Panc1 (cell line): ENCODE measurements around the gene ORM1. TPM values are rescaled to one million over a fixed set of nuclear protein-coding genes. Genes with fewer than 3 reads are reported as not detected.
A peak's percentile ranks its signal among the peaks of the same experiment; 100 is the strongest.

Source experiments
- ATAC-seq: fragments of 200-7000 bp; cut with Tn5 transposase; 2 replicates; pipeline ENCODE4 v1.9.1; 2020; ENCODE audit warnings: mild to moderate bottlenecking, moderate library complexity
- BruUV-seq: library from RNA; stranded (reverse); fragments of 400-500 nt; replicated peaks from 2 replicates; lab custom pipeline; 2021; lab: Mats Ljungman, UMichigan
- CTCF ChIA-PET: fragments of 300-600 bp; sonication (Branson Sonifier 250); formaldehyde crosslinking; loops from one replicate; lab custom pipeline; 2022; ENCODE audit warnings: antibody characterized with exemption; lab: Charles Lee
- POLR2A ChIA-PET: fragments of 300-600 bp; sonication (Branson Sonifier 250); formaldehyde crosslinking; loops from one replicate; lab custom pipeline; 2022; ENCODE audit warnings: antibody characterized with exemption; lab: Charles Lee
- DNase-seq: peaks from one replicate; pipeline ENCODE4 v3.0.0-alpha.2; 2010; ENCODE audit warnings: low read depth, low spot score
- H3K27ac ChIP-seq: 2 replicates; pipeline ENCODE4 v1.5.1; 2011; ENCODE audit warnings: mild to moderate bottlenecking, low read length, inconsistent platforms
- H3K27me3 ChIP-seq: fragments of 200-500 bp; sonication (Bioruptor generic); 2 replicates; pipeline ENCODE4 v1.6.0; 2014; ENCODE audit warnings: low read length, inconsistent platforms; ENCODE audit not compliant: control insufficient read depth, insufficient read depth
- H3K36me3 ChIP-seq: fragments of 200-500 bp; sonication (Bioruptor generic); 2 replicates; pipeline ENCODE4 v1.5.1; 2014; ENCODE audit warnings: inconsistent platforms, mild to moderate bottlenecking, low read length, moderate library complexity; ENCODE audit not compliant: control insufficient read depth, insufficient read depth
- H3K4me1 ChIP-seq: 2 replicates; pipeline ENCODE4 v1.5.1; 2011; ENCODE audit warnings: inconsistent platforms, mild to moderate bottlenecking, low read length, moderate library complexity; ENCODE audit not compliant: control insufficient read depth, insufficient read depth
- H3K4me3 ChIP-seq, 2 experiments: 2 replicates each; pipeline ENCODE4 v1.5.1; 2011 to 2012; ENCODE audit warnings: low read depth in 2 of 2, low read length in 2 of 2, mild to moderate bottlenecking in 2 of 2, inconsistent platforms in 1 of 2, moderate library complexity in 1 of 2
- H3K9me3 ChIP-seq: fragments of 200-500 bp; sonication (Bioruptor generic); 2 replicates; pipeline ENCODE4 v1.5.1; 2014; ENCODE audit warnings: low read depth, mild to moderate bottlenecking, inconsistent platforms, low read length, moderate library complexity; ENCODE audit not compliant: control insufficient read depth, insufficient read depth
- CTCF ChIP-seq: fragments of 450-650 bp; IDR thresholded peaks from 2 replicates; pipeline ENCODE4 v1.5.1; 2017; ENCODE audit warnings: mild to moderate bottlenecking
- POLR2AphosphoS5 ChIP-seq: IDR thresholded peaks from 2 replicates; pipeline ENCODE4 v1.6.1; 2012; ENCODE audit warnings: mild to moderate bottlenecking, low read depth, low read length, moderate library complexity
- REST ChIP-seq, 2 experiments: IDR thresholded peaks; 2 replicates each; pipeline ENCODE4 v1.6.1; 2011 to 2012; ENCODE audit warnings: low read depth in 2 of 2, control low read depth in 1 of 2, low read length in 1 of 2, mild to moderate bottlenecking in 1 of 2, moderate library complexity in 1 of 2; ENCODE audit not compliant: insufficient read depth in 1 of 2
- SIN3A ChIP-seq: IDR thresholded peaks from 2 replicates; pipeline ENCODE4 v1.6.1; 2012; ENCODE audit warnings: low read depth, mild to moderate bottlenecking, low read length, moderate library complexity, borderline replicate concordance; ENCODE audit not compliant: insufficient read depth
- TCF7L2 ChIP-seq: IDR thresholded peaks from 2 replicates; pipeline ENCODE4 v1.6.1; 2011; ENCODE audit warnings: mild to moderate bottlenecking, low read depth, low read length, inconsistent platforms
- in situ Hi-C: cut with HindIII; loops from 2 replicates; pipeline ENCODE4 v1.10.0; 2016; ENCODE audit warnings: low sequenced_read_pairs, low pct_unique_long_range_greater_than_20kb
- intact Hi-C: fragments of 100-400 bp; cut with micrococcal nuclease; formaldehyde crosslinking; loops from one replicate; pipeline ENCODE4 v1.10.0; 2022; ENCODE audit not compliant: unreplicated experiment
- total RNA-seq: library from RNA; stranded (reverse); gene quantifications from one replicate; pipeline ENCODE4 v1.2.1, GENCODE V29; 2021; ENCODE audit not compliant: unreplicated experiment

Gene ORM1
- total RNA-seq, 1 experiment from 2014 or later: 3.5 TPM

- DNase-seq (no peak), ATAC-seq (peak; percentile 62)
- Histone ChIP-seq H3K36me3 (no peaks in the 10 kb centered on the region; the same call in 1 of the 2 replicates), H3K9me3 (0 out of 2 replicates have a peak, but pooled peaks cover 6% of the 10 kb centered on the region), H3K27me3 (no peaks in the 10 kb centered on the region), H3K4me3 (no peak overlapping the region), H3K4me1 (peaks cover 15% of the 10 kb centered on the region), H3K27ac (no peak overlapping the region)
- CTCF ChIA-PET: interaction anchor here (0.6 to 1.8 kb wide), 6 partner anchors 53 to 209 kb away, joined by 3 to 15 read pairs (median 6); no protein-coding TSS in a partner anchor
- intact Hi-C loops (loop anchor here (2.0 kb wide), 1 partner anchor 136 kb away; the partner anchor contains the start of gene COL27A1), in situ Hi-C loops (no loop called here)
- POLR2A ChIA-PET: no interaction called here
- no TSS peak for BruUV-seq
- no peak for TF ChIP-seq SIN3A
- no peak for TF ChIP-seq REST (IDR thresholded peaks at IDR 0.05; ENCODE audit: insufficient read depth in 1 of 2, low read depth in 2 of 2, low read length in 1 of 2)
- peak; percentile 85 for TF ChIP-seq CTCF
- no peak for TF ChIP-seq POLR2AphosphoS5
- no peak for TF ChIP-seq TCF7L2
These were observed 31.8 kb upstream of the ORM1 start for GRCh38 chr9:114291064-114291474.

- no TSS peak for BruUV-seq
- 0 out of 2 replicates have a peak, but pooled peaks cover 6% of the 10 kb centered on the region for H3K9me3 ChIP-seq
- no peaks in the 10 kb centered on the region for H3K27me3 ChIP-seq
- intact Hi-C loops (loop anchor here (2.0 kb wide), 1 partner anchor 137 kb away; the partner anchor contains the start of gene COL27A1), in situ Hi-C loops (no loop called here)
- H3K4me1 ChIP-seq: peaks cover 15% of the 10 kb centered on the region
- no peaks in the 10 kb centered on the region; the same call in 1 of the 2 replicates for H3K36me3 ChIP-seq
- TF ChIP-seq REST (IDR thresholded peaks at IDR 0.05; ENCODE audit: insufficient read depth in 1 of 2, low read depth in 2 of 2, low read length in 1 of 2) (no peak), SIN3A (no peak), TCF7L2 (no peak), POLR2AphosphoS5 (no peak), CTCF (no peak)
- ChIA-PET POLR2A (no interaction called here), CTCF (interaction anchor here (1.4 to 1.8 kb wide), 3 partner anchors 135 to 210 kb away, joined by 3 to 15 read pairs (median 13); no protein-coding TSS in a partner anchor)
- ATAC-seq (no peak), DNase-seq (no peak)
- no peak overlapping the region for H3K27ac ChIP-seq
- no peak overlapping the region for H3K4me3 ChIP-seq
These were observed 30.9 kb upstream of the ORM1 start for GRCh38 chr9:114291886-114292590.
